Non-pigmented ciliary epithelial cell (primary cell): ENCODE data around the gene FGF14.
"Not testable (repeated sequence)": the region's sequence is repeated elsewhere in the genome, so short reads cannot be mapped to it uniquely, and the experiment has no call there.

Source experiments
- DNase-seq: peaks from one replicate; pipeline ENCODE4 v3.0.0-alpha.2; 2010; ENCODE audit warnings: low read depth

Gene FGF14

DNA sequence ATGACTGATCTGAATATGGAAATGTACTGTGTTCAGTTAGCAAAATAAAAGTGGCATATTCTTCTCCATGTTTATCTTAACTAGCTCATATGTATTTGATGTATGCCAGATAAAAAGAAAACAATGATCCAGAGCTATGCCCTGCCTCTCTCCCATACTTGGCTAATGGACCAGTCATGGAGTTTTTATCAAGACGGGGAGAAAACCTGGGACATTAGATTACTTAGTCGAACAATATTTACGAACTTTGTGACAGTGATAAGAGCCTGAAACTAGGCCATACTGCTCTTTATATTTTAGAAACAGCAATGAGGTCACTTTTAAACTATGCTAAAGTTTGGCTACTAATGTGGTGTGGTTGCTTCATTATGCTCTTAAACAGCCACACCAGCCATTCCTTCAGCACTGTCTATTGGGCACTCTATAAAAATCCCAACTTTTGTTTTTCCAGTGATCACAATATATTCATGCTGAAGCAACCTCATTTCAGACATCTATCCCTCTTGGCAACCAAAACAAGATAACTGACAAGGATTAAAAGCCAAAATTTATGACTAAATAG, 265.0 kb downstream of the FGF14 start:
- DNase-seq, result no peak

DNA sequence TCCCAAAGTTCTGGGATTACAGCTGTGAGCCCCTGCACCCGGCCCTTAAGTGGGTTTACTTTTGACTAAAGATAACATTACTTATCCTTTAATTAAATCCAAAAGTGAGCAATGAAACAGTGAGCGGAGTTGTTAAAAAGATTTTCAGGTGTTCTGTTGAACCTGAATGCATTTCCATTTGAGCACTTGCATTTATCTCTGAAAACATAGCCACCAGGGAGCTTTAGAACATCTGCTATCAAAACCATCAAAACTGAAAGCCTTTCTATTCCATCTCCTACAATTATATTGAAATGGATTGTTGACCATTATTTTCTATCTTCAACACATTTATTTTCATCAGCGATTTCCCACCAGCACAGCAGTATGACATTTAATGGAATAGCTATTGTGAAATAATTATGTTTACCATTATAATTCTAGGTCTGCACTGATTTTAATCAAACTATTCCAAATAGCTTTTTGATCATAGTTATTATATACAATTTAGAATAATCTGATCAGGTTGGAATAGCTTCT, 269.0 kb downstream of the FGF14 start:
- no peak for DNase-seq

DNA sequence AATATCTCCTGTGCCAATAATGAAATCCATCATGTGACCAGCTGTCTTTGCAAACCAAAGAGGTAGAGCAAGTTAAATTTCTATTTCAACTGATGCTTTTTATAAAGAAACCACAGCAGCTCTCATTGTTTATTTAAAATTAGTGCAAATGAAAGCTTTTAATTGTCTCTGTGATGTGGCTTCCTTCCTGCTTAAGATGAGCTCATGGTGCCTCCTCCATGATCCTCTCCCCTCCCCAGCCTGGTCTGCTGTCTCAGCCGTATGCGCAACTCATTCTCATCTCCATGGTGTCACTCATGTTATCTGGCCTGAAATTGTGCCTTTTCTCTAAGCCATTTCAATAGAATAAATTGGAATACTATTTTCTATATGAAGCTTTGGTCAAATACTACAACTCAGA, 270.6 kb downstream of the FGF14 start:
- DNase-seq, result no peak

DNA sequence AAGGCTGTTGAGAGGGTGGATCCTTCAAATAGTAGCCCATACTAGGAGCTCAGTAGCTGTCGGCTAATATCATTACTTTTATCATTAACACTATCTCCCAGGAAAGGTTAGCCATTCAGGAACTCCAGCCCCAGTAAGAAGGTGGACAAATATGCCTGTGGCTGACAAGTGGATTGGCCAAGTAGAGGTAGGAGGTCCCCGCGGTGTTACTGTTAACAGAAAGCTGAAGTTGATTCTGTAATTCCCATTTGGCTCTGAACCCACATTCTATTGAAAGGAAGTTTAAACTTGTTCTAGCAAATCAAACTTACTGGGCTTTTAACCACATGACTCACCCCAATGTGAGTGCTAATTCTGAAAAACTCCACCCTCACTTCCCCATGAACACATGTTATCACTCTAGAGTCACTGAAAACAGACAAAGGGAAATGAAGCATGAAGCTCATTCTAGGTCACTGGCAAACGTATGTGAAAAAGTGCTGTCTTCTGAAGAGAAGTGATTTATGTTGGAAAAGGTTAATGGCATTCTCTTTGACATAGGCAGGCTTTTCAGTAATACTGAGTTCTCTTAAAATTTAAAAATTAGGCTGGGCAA, 273.5 kb downstream of the FGF14 start:
- DNase-seq, result peak; percentile 74

DNA sequence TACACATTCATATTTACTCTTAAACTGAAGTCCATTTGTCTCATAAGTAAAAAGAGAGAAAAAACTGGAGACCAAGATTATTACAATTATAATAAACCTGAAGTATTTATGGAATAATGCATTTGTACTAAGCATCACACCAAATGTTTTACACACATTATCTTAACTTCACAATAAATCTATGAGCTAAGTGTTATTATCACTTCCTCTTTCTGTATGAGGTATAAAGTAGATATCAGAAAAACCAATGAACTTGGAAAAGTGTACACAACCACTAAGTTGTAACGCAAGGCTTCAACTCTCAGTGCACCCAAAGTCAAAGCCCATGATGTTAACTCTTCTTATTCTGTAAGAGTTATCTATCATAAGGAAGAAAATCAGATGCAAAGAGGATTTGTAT, 274.7 kb downstream of the FGF14 start:
- DNase-seq, result no peak

DNA sequence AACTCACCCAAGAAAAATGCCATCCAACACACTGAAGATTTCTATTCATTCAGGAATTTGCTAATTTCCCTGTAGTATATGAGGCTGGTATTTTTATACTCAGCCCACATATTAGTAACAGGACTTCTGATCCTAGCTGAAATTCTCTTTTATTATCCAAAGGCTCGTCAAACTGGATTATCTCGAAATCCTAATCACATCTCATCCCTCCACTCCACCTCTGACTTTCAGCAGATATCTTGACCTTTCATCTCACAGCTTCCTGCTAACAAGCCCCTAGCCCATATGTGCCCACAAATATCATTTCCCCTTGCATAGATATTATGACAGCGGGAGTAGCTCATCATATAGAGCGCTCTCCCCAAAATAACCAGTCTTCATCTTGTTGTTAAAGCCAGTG, 279.7 kb downstream of the FGF14 start:
- no peak for DNase-seq

DNA sequence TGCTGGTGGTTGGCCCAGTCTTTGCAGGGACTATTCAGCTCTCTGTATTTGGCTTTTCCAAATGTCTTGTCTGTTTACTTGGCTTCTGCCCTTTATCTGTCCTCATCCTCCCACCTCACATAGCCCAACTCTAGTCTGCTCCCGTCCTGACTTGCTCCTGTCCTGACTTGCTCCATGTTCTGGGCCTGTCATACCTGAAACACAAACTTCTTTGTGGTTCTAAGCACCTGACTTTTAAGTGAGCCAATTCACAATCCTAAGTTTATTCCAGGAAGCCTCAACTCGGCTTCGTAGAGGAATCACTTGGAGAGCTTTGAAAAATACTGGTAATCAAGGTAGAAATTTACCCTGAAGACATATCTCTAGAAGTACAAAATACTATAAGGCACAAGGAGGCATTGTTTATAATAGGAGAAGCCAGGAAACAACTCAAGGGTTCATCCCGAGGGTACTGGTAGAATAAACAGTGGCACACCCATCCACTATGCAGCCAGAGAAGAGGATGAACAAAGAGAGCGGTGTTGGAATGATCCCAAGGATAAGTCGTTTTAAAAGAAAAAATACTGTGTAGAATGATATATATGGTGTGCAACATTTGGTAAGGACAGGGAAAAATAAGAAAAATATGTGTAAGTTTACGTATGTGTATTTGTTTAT, 284.5 kb downstream of the FGF14 start:
- no peak for DNase-seq

DNA sequence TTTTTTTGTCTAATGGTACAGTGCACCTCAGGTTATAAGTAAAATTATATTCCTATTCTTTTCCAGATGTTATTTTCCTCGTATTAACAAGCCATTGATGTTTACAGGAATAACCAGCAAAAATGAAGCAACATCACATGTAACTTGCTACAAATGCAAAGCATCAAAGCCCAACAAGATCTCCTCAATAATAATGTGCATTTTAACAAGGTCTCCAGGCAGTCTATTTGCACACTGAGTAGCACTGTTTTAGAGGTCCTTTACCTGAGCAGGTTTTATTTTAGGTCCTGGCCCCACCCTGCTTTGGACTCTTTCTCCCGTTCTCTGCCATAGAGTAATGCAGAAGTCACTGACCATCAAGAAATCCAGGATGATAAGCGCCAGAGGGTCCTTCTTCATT, 298.4 kb downstream of the FGF14 start:
- no peak for DNase-seq

DNA sequence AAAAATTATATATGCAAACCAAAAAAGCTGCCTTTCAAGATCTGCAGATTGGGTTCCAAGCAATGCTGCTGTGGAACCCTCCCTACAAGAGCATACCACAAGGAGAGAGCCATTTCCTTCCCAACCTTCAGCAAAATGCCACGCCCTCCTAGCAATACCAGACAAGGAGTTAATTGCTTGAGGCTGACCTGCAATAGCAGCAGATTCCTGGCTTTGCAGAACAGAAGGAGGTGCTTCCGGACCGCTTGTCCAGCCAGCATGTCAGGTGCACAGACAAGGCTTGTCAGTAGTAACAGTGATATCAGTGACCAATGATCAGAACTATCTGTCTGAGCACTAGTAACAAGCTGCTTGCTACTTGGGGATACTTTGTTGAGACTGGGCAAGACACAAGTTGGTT, 301.6 kb downstream of the FGF14 start:
- no peak for DNase-seq

DNA sequence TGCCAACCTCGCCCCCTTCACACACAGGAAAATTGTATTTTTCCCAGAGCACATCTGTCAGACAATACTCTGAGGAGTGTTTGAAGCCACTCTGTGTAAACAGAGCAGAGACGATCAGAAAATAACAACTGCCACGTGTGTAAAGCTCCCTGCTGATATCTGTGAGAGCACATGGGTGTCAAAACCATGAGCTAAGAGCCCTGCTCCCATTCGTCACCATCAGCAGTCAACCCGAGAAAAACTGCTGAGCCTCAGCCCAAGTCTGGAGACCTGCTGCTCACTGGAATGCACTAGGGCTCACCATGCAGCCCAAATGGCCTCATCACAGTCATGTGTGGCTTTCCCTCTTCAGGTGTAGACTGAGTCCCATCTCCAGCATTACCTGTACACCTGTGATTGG, 304.1 kb downstream of the FGF14 start:
- no peak for DNase-seq

DNA sequence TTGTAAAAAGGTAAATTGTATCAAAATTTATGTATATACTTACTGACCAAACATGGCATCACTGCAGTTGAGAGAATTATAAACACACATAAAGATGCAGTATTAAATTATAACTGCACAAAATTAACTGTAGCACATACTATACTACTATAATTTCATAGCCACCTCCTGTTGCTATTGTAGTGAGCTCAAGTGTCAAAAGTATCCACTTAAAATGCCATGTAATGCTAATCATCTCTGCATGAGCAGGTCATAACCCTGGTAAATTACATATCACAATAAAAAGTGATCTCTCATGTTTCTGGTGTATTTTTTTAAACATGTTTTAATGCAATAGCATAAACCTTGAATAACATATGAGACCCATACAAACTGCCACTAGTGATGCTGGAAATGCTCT, 308.6 kb downstream of the FGF14 start:
- not testable (repeated sequence) for DNase-seq

DNA sequence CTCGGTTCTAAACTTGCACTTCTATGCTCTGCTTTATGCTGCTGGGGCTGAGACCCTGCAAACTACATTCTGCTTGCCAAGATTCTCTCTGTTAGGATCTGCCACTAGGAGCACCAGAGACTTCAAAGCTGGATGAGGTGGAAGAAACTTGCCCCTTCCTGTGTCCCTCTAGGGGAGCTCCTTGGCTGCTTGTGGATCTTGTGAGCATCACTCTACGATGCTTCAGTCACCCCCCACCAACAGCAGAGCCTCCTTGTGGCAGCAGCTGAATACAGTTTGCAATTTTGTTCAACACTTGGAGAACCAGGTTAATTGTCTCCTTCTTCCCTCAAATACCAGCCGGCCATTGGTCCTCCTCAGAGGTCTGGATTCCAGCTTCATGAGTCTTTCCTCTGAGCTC, 310.6 kb downstream of the FGF14 start:
- no peak for DNase-seq

DNA sequence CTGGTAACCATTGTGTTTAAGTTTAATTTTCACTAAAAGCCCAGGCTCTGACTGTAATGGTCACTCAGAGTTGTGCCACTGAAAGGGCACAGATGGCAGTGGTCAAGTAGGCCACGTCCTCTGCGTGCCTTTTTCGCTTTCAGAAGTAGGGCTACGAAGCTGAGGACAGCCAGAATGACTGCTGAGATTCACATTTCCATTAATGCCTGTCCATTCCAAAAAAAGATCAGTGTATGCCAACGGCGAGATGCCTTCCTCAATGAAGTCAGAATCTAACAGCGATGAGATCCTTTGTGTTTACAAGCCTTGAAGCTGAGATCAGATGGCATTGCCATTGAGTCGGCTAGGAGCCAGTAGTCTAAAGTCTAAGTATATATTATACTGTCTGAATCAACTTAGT, 311.3 kb downstream of the FGF14 start:
- no peak for DNase-seq

DNA sequence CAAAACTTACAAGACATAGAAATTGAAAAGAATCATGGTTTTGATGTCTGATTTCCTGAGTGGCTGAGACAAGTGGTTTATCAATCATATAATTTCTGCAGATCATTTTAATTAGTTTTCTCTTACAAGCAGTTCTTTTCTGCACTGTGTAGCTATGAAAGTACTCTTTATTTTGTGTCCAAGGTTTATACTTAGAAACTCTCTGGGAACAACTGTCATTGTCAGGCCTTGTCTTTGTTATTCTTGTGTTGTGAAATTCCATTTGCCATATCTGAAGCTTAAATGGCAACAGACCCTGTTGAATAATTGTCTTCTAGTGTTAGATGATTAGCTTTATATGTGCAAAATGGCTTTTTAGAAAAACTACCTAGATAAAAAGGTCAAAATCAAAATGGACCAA, 312.1 kb downstream of the FGF14 start:
- DNase-seq, result no peak

DNA sequence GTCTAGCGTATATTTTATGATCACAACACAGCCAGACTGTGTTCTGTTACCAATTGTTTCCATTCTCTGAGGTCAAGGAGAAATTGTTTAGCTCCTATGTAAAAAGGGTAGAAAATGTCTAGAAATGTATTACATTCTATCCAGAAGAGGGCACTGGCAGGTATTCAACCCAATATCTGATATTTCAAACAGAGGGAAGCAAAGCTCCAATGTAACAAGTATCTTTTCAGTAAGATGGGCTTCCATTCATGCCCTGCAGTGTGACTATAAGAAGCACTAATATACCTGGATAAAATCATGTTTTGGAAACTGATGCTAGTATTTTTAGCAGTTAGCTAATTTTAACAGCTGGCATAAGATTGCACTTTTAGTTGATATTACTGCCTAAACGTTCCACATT, 312.7 kb downstream of the FGF14 start:
- no peak for DNase-seq

DNA sequence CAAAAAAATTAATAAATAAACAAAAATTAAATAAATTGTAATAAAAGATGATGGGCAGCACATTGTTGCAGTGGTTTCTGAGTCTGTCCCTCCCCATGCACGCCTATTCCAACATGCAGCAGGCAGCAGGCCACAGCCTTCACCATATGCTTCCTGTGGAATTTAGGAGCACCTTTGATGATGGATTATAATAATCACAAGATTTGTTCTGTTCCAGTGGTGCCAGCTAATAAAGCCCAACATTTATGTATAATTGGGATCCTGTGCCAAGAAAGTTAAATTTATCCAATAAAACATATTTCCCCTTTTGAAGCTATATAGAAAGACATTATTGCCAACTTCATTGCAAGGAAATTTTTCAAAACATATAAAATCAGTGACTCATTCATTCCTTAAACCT, 328.6 kb downstream of the FGF14 start:
- DNase-seq, result no peak

DNA sequence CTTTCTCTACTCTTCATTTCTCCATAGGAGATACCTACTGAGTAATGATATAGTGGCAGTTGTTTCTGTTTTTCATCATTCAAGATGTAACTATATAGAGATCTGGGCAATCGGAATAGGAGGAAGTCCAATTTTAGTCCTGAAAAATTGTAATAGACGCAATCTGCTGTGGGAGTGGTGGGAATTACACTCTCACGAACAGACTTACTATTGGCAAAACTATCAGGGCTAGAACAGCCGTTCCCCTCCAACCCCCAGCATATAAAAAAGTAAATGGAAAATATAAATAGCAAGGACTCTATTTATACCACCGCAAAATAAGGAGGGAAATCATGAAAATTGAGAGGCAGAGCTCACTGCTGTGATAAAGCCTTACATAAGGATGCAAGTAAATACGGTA, 330.1 kb downstream of the FGF14 start:
- DNase-seq, result no peak

DNA sequence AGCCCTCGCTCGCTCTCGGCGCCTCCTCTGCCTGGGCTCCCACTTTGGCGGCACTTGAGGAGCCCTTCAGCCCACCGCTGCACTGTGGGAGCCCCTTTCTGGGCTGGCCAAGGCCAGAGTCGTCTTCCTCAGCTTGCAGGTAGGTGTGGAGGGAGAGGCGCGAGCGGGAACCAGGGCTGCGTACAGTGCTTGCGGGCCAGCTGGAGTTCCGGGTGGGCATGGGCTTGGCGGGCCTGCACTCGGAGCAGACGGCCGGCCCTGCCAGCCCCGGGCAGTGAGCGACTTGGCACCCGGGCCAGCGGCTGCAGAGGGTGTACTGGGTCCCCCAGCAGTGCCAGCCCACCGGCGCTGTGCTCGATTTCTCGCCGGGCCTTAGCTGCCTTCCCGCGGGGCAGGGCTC, 333.5 kb downstream of the FGF14 start:
- not testable (repeated sequence) for DNase-seq

DNA sequence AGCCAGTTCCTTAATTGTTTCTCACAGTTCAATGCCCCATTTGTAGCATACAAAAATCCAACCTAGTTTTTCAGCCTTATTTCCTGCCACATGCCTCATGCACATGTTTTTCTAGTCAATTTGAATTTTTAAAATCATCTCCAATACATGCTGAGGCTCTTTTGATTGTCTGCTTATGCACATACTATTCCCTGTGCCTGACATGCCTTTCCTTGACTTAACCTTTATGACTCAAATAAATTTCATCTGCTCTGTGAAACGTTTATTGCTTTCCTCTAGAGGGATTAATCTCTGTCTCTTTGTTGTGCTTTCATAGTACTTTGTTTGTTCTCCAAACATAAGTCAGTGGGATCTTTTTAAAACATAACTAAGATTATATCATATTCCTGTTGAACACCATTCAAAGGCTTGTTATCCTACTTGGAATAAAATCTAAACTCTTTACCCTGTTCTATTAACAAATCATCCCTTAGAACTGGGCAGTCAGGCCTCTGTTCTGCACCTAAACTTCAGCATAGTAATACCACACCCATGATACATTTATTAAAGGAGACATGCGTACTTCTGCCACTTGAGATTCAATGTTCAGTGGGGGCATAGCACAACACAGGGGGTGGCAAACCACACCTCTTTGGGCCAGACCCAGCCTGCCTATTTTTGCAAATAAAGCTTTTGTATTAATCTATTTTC, 346.6 kb downstream of the FGF14 start:
- DNase-seq, result no peak

DNA sequence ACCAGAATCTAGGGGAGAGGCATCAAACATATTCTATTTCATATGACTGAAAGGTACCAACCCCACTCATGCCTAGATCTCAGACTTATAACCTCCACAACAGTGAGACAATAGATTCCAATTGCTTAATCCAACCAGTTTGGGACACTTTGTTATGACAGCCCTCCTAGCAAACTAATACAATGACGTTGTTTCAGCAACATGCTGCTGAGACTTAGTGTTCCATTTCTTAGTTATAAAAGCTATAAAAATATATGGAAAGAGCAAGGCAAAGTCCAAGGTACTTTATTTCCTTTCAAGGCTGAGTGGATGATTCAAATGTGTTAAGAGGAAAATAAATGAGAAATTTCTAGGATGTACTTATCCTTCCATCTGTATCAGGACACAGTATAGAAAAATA, 352.0 kb downstream of the FGF14 start:
- no peak for DNase-seq

DNA sequence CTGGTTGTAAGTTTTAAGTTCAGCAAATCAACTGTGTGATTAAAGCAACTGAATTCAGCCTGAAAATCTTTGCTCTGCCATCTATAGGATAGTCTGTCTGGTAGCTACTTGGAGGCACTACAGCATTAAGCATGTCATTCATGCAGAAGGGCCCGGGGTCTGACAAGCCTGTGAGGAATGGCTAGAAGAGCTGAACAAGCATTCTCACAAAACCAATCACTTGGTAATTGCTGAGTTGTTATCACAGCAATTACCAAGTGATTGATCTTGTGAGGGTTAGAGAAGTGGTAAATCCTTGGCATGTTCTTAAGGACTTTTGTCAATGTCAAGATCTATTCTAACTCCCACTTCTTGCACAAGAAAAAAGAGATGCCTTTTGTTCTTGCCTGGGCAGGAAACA, 356.1 kb downstream of the FGF14 start:
- no peak for DNase-seq

DNA sequence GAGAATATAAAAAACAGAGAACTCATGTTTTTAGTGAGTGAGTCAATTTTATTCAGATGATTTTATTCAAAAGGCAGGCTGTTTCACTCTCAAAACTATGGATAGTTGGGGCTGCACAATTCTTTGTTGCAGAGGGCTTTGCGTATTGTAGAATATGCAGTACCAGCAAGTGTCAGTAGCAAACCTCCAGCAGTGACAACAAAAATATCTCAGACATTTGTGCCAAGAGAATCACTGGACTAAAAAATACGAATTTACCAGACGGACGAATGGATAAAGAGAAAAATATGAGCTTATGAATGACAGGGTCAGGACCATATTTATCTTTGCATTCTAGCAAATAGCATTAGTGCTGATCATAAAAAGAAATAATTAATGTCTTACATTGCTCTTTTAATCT, 359.1 kb downstream of the FGF14 start:
- DNase-seq, result no peak

DNA sequence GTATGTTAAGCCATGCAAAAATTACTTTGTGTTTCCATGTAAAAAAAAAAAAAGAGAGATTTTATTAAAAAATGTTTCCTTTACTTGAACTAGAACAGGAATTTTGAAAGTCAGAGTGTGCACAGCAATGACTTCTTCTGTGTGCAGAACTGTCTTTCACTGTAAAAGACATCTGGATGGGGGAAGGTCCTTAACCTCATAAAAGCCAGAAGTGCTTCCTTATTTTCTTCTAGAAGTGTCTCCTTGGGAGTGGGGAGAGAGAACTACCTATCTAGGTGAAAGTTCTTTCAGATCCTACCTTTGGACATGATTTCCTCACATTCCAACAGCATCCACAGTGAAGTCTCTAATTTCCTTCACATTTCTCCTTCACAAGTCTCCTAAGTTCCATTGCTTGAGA, 360.3 kb downstream of the FGF14 start:
- DNase-seq, result no peak
